GM19023 (cell line): Measurements from ENCODE around the gene SPEF2.
"Not testable (repeated sequence)": the region's sequence is repeated elsewhere in the genome, so short reads cannot be mapped to it uniquely, and the experiment has no call there.

Experiments
- ATAC-seq: cut with Tn5 transposase; IDR thresholded peaks from one replicate; pipeline ENCODE4 v1.9.1; 2021; ENCODE audit warnings: mild to moderate bottlenecking, moderate library complexity; ENCODE audit not compliant: unreplicated experiment

SPEF2 gene

DNA sequence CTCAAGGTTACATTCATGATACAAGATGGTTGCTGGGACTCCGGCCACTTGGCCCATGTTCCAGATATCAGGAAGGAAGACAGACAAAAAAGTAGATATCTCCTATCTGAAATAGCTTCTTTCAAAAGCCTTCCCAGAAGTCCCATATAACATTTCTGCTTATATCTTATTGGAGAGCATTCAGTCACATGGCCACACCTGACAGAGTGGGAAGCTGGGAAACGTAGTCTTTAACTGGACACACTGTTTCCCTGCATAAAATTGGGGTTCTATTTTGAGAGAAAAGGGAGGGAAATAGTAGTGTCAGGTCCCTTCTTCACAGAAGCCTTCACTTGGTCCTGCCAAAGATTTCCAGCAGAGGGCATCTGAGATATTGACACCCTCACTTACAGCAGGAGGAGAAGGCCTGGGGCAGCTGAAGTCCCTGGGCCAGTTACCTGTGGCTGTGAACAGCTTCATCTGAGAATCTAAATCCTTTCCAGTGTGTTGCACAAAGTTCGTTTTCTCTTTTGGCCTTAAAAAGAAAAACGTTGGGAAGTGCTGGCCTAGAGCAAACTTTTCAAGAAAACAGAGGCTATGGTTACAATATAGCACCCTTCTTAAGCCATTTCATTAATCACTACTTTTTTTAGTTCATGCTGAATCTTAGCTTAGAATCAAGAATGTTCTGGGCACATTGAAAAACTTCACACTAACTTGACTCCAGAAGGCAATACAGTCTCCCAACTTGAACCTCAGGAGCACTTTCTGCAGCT, 33.5 kb downstream of the SPEF2 start:
- no peak for ATAC-seq

DNA sequence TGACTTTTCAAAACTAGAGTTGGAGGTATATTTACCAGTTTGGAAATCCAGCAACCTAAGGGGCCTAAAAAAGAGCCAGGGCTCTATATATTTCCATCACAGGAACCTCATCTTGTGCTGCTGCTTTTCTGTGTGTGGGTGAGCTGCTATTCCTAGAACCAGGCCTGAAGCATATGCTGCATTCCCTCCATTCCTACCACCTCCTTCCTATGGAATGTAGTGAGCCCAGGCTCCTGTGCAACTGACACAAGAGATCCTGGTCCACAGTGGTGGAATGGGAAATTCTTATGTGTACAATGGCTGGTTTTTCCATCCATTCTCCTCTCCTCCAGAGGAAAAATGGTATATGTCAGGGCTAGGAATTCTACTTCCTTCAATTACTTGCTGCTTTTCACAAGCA, 39.1 kb downstream of the SPEF2 start:
- ATAC-seq: no peak

DNA sequence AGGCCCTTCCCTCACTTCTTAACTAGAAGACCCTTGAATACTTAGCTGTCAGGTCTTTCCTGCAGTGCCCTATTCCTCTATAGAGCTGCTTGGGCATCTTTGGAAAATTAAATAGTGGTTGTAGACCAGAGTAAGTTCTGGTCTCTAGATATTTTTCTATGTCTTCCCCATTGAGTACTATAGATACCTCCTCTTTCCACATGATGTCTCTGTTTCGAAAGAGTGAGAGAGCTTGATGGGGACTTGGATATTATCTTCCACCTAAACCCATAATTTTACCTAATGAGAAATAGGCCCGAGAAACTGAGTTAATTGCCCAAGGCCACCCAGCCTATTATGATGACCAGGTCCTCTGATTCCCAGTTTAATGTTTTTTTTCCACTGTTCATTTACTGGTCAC, 40.2 kb downstream of the SPEF2 start:
- ATAC-seq: no peak

DNA sequence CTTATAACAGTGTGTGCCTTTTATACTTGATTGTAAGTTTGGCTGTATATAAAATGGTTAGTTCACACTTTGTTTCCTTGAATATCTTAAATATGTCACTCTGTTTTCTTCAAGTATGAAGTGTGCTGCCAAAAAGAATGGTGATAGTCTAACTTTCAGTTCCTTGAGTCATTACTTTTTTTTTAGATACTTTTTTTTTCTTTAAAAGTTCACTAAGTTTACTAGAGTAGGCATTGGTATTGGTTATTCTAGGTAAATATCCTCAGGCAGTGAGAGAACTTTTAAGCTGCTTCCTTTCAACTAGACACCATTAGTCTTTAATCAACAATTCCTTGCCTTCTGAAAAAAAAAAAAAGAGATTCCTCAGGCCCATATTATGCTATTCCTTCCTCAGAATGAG, 41.9 kb downstream of the SPEF2 start:
- ATAC-seq: no peak

- no peak for ATAC-seq
Observed at GRCh38 chr5:35660451-35660850, 42.8 kb downstream of the SPEF2 start.

DNA sequence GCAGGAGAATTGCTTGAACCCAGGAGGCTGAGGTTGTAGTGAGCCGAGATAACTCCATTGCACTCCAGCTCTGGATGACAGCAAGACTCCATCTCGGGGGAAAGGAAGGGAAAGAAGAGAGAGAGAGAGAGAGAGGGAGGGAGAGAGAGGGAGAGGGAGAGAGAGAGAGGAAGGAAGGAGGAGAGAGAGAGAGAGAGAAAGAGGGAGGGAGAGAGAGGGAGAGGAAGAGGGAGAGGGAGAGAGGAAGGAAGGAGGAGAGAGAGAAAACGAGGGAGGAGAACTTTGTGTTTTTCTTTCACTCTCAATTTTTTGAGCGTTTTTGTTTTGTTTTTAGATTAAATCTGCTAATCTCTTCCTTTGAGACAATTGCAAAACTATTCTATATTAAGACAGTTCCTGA, 46.9 kb downstream of the SPEF2 start:
- ATAC-seq: no peak

GRCh38 chr5:35665096-35665495, 47.4 kb downstream of the SPEF2 start:
- ATAC-seq: no peak

GRCh38 chr5:35668319-35668718, 50.7 kb downstream of the SPEF2 start:
- no peak for ATAC-seq

DNA sequence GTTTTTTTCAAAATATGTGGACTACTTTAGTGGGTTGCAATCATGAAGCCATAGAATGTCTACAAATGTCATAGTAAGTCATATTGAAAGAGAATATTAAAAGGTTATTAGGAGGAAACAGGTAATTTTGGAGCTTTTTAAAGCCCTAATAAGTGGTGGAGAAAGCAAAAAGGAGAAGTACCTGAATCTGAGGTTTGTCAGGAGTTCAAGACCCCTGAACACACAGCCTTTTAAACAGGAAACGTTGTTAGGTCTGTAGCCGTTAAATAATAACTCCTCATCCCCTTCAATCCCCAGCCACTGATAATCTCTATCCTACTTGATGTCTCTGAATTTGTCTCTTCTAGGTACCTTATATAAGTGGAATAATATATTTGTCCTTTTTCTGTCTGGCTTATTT, 51.1 kb downstream of the SPEF2 start:
- ATAC-seq: no peak

GRCh38 chr5:35671541-35672295, 54.1 kb downstream of the SPEF2 start:
- ATAC-seq: no peak

GRCh38 chr5:35672296-35672655, 54.6 kb downstream of the SPEF2 start:
- not testable (repeated sequence) for ATAC-seq

- ATAC-seq: no peak
Observed at GRCh38 chr5:35672995-35673394, 55.3 kb downstream of the SPEF2 start.

GRCh38 chr5:35674049-35674448, 56.4 kb downstream of the SPEF2 start:
- ATAC-seq: no peak

- ATAC-seq: no peak
Observed at GRCh38 chr5:35675392-35675791, 57.7 kb downstream of the SPEF2 start.

GRCh38 chr5:35677878-35678277, 60.2 kb downstream of the SPEF2 start:
- no peak for ATAC-seq

GRCh38 chr5:35678661-35679060, 61.0 kb downstream of the SPEF2 start:
- no peak for ATAC-seq

- ATAC-seq: no peak
Observed at GRCh38 chr5:35679357-35679756, 61.7 kb downstream of the SPEF2 start.

DNA sequence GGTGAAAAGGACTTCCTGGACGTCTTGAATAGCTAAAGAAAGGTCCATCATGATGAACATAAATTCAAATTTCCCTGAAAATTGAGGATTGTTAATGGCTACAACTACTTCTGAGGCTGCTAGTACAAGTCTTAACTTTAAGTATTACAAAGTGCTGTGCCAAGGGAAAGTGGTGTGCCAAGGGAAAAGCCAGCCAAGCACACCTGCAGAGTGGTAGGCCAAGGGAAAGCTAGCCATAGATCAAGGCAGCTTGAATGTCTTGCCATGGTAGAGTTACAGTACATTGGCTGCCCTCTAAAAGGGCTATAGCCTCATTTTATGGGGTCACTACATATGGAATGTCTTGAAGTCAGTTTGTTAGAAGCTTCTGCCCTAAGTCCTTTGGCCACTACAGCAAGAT, 64.2 kb downstream of the SPEF2 start:
- no peak for ATAC-seq

DNA sequence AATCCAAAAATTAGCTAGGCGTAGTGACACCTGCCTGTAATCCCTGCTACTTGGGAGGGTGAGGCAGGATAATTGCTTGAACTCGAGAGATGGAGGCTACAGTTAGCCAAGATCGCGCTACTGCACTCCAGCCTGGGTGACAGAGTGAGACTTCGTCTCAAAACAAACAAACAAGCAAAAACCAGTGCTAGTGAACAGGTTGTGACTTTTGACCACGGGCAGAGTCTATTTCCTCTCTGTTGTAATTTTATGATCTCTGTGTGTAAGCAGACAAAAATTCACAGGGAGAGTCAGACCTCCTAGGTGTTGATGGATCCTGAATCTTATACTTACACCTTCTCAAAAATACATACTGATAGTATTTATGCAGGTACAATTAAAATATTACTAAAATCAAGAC, 65.8 kb downstream of the SPEF2 start:
- no peak for ATAC-seq

- ATAC-seq: no peak
Observed at GRCh38 chr5:35685161-35685560, 67.5 kb downstream of the SPEF2 start.

DNA sequence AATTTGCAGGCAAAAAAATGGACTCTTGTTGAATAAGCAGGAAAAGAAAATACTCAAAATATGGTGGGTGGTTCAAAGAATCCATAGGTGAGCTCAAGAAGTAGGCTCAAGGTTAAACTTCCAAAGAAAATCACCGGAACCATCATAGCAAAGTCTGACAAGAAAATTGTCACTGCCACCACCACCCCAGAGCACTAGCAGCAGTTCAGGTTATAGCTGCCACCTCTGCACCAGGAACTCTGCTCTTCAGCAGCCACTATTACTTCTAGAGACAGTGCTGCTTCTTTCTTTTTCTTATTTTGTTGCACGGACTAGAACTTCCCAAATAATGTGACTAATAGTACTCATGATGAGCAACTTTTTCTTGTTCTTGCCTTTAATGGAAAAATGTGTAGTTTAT, 70.3 kb downstream of the SPEF2 start:
- ATAC-seq: no peak

DNA sequence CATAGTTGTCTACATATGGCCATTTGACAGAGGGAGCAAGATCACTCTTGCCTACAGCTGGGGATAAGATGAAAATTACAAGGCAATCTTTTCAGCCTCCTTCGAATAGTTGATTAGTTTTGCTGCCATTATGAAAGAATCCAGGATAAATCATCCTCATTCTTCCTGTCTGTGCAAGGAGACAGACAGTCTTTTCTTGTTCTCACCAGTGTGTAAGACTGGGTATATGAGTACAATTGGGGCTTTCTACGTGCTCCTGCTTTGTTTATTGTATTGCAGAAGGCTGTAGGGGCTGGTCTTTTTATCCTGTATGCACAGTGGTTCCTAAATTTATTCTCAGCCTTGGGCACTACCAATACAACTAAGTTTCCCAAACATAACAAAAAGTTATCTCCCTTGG, 76.8 kb downstream of the SPEF2 start:
- ATAC-seq: no peak
